HG02970 (cell line): ENCODE results near the gene SYT15.
A peak's percentile ranks its signal among the peaks of the same experiment; 100 is the strongest.
"Not testable (repeated sequence)": the region's sequence is repeated elsewhere in the genome, so short reads cannot be mapped to it uniquely, and the experiment has no call there.

Source experiments
- ATAC-seq: cut with Tn5 transposase; IDR thresholded peaks from one replicate; pipeline ENCODE4 v1.9.1; 2021; ENCODE audit warnings: mild to moderate bottlenecking, moderate library complexity, moderate number of reproducible peaks; ENCODE audit not compliant: unreplicated experiment, low FRiP score

SYT15 gene

GRCh38 chr10:46584196-46584595 is 5.3 kb downstream of the SYT15 start:
- not testable (repeated sequence) for ATAC-seq

DNA sequence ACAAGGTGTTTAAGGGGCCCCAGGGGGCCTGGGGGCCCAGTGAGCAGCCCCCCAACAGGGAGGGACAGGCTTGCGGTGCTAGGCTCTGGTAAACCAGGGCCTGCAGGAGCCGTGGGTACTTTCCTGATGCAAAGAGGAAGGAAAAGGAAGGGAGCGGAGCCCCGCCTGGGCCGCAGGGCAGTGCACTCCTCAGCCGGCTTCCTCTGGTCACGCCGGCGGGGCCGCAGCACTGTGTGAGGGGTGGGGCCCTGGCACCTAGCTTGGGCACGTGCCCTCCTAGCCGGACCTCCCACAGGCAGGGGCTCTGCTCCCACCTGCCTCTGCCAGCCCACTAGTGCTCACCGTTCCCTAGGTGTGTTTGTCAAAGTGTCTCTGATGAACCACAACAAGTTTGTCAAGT is 6.3 kb downstream of the SYT15 start:
- ATAC-seq, result not testable (repeated sequence)

DNA sequence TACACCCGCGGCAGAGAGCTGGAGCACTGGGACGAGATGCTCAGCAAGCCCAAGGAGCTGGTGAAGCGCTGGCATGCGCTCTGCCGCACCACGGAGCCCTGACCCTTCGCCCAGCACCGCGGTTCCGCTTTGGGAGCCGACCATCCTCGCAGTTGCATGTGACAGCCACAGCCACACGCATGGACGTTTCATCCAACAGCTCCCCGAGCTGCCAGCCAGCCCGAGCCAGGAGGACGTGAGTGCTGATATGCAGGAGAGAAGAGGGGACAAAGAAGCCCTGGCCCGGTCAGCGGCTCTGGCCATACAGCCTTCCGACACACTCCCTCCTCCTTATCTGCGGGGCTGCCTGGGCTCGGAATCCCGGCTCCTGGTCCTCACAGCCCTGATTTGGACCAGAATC is 8.6 kb downstream of the SYT15 start:
- ATAC-seq, result not testable (repeated sequence)

GRCh38 chr10:46588221-46588620 is 9.3 kb downstream of the SYT15 start:
- ATAC-seq, result not testable (repeated sequence)

- ATAC-seq, result not testable (repeated sequence)
Observed at GRCh38 chr10:46589589-46589988, 10.7 kb downstream of the SYT15 start.

- not testable (repeated sequence) for ATAC-seq
Observed at GRCh38 chr10:46591053-46591452, 12.1 kb downstream of the SYT15 start.

DNA sequence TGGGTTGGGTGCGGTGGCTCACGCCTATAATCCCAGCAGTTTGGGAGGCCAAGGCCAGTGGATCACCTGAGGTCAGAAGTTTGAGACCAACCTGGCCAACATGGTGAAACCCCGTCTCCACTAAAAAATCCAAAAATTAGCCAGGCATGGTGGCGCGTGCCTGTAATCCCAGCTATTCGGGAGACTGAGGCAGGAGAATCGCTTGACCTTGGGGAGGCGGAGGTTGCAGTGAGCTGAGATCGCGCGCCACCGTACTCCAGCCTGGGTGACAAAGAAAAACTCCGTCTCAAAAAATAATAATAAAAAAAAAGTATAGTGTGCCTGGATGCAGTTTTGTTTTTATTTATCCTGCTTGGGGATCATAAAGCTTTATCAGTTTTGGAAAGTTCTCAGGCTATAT is 14.4 kb downstream of the SYT15 start:
- ATAC-seq, result not testable (repeated sequence)

GRCh38 chr10:46594453-46595063 is 15.6 kb downstream of the SYT15 start:
- ATAC-seq, result not testable (repeated sequence)

- not testable (repeated sequence) for ATAC-seq
Observed at GRCh38 chr10:46596570-46596969, 17.6 kb downstream of the SYT15 start.

GRCh38 chr10:46597616-46598246 is 18.8 kb downstream of the SYT15 start:
- peak; percentile 84 for ATAC-seq

- not testable (repeated sequence) for ATAC-seq
Observed at GRCh38 chr10:46600516-46600915, 21.6 kb downstream of the SYT15 start.

DNA sequence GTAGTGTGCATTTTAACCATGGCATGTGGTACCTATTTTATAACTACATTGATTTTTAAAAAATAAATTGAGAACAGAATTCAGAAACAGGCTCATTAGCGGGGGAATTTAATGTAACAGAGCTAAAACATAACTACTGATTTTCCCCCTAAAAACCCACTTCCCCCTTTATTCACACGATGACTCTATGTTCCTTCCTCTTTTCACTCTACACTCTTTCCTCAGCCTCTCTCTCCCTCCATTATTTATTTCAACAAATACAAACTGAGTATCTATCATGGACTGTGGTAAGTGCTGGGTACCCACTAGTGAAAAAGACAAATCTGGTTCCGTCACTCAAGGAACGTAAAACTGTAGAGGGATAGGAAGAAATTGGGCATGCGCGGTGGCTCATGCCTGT is 36.6 kb downstream of the SYT15 start:
- not testable (repeated sequence) for ATAC-seq

DNA sequence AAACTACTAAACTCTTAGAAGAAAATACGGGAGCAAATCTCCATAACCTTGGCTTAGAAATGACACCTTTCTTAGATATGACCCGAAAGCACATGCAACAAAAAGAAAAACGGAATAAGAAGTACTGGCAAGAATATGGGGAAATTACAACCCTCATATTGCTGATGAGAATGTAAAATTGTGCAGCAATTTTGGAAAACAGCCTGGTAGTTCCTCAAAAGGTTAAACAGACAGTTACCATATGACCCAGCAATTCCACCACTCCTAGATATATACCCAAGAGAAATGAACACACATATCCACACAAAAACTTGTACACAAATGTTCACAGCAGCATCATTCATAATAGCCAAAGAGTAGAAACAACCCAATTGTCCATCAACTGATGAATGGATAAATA is 37.3 kb downstream of the SYT15 start:
- not testable (repeated sequence) for ATAC-seq

GRCh38 chr10:46617134-46617533 is 38.2 kb downstream of the SYT15 start:
- ATAC-seq, result not testable (repeated sequence)

DNA sequence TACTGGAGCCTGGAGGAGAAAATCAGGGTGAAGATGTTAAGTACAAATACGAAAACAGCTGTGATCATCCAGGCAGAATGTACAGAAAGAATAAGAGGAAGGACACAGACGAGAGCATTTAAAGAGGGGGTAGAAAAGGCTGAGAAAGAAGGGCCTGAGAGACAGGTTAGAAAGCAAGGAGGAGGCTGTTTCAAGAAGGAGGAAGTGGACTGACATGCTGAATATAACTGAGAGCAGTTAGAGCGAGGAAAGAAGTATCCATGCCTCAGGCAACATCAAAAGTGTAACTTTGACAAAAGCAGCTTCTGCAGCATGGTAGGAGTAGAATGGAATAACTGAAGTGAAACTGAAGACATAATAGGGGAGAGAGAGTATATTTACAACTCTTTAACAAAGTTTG is 39.0 kb downstream of the SYT15 start:
- ATAC-seq, result not testable (repeated sequence)

DNA sequence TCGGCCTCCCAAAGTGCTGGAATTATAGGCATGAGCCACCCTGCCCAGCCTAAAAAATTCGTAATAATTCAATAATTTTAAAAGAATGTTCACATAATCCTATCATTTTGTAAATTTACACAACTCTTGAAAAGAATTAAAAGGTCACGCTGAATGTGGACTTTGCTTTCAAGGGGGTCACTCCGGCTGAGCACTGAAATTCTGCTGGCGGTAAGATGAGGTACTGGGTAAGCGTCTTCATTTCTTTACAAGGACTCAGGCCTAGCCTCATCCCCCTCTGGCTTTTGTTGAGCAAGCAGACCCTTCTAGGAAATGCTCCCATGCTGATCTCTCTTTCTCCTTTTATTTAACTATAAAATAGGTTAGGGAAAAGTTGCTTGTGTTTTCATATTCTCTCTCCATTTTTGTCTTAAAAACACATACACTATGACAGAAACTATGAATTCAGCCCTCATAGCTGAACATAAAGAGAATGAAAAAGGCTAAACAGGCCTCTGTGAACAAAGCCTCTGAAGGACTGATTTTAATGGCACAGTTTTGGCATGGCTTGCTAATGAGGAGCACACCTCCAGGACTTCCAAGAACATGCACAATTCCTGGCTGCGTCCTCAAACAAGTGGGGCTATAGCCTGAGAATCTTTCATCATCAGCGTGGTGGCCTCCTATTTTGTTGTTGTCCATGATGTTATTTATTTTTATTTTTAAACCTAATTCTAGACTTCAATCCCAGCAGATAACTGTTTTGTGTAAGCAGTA is 45.1 kb downstream of the SYT15 start:
- ATAC-seq, result not testable (repeated sequence)

GRCh38 chr10:46629805-46630204 is 50.9 kb downstream of the SYT15 start:
- ATAC-seq, result not testable (repeated sequence)

- ATAC-seq, result not testable (repeated sequence)
Observed at GRCh38 chr10:46630816-46631215, 51.9 kb downstream of the SYT15 start.

- not testable (repeated sequence) for ATAC-seq
Observed at GRCh38 chr10:46631683-46632082, 52.8 kb downstream of the SYT15 start.

DNA sequence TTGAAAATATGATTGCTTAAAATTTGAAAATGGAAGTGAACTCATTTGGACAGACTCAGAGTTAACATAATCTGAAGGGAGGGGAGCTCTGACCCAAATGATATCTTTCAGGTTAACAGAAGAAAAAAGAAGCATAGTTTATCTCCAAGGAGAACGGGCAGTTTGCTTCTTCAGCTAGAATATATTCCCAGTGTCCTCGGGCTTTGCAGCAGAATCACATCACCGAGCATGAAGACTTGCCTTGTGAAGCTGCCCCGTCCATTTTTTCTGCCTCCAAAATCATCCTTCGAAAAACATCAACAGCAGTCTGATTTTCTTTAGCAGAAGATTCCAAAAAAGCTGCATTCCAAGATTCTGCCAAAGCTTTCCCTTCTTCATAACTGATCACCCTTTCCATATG is 55.8 kb downstream of the SYT15 start:
- not testable (repeated sequence) for ATAC-seq

GRCh38 chr10:46635364-46635959 is 56.5 kb downstream of the SYT15 start:
- peak; percentile 76 for ATAC-seq
